Muscle of leg (tissue), 11 donors: ENCODE measurements around the gene ADCY2. TPM values are rescaled to one million over a fixed set of nuclear protein-coding genes. Genes with fewer than 3 reads are reported as not detected.

ENCODE experiments used
- DNase-seq: peaks from one replicate; pipeline ENCODE4 v3.0.0; 2013
- H3K27ac ChIP-seq: one replicate; pipeline ENCODE4 v1.5.1; 2013; ENCODE audit warnings: mild to moderate bottlenecking, low read length, control low read depth
- H3K27me3 ChIP-seq: one replicate; pipeline ENCODE4 v1.6.1; 2013; ENCODE audit warnings: low read length; ENCODE audit not compliant: control insufficient read depth, insufficient read depth
- H3K36me3 ChIP-seq: one replicate; pipeline ENCODE4 v1.6.1; 2013; ENCODE audit warnings: low read length; ENCODE audit not compliant: control insufficient read depth, insufficient read depth
- H3K4me1 ChIP-seq: one replicate; pipeline ENCODE4 v1.6.1; 2013; ENCODE audit warnings: low read length; ENCODE audit not compliant: control insufficient read depth, insufficient read depth
- H3K4me3 ChIP-seq: one replicate; pipeline ENCODE4 v1.5.1; 2013; ENCODE audit warnings: low read length, control low read depth
- H3K9me3 ChIP-seq: replicated peaks from 2 replicates; pipeline ENCODE4 v1.6.1; 2013; ENCODE audit warnings: low read depth, low read length; ENCODE audit not compliant: control insufficient read depth
- WGBS: methylation state at CpG from one replicate; pipeline ENCODE4 v1.1.5; 2013; ENCODE audit warnings: missing lambda C conversion rate; ENCODE audit not compliant: insufficient coverage; 5-methylcytosine and 5-hydroxymethylcytosine counted together
- polyA plus RNA-seq, 8 donors: library from polyadenylated mRNA; unstranded; fragments of 120-200 nt; gene quantifications; one replicate each; pipeline versions ENCODE4 v1.2.1 to v1.2.3, GENCODE V29; 2013; ENCODE audit warnings: inconsistent platforms in 1 of 8, low replicate concordance in 1 of 8; ENCODE audit not compliant: insufficient read length in 8 of 8, insufficient read depth in 1 of 8
- total RNA-seq: library from RNA; stranded (reverse); fragments of 120-200 nt; gene quantifications from one replicate; pipeline ENCODE4 v1.2.4, GENCODE V29; 2013

ADCY2 gene
- total and polyA plus RNA-seq, 9 donors, result 17.5 to 45.9 (median 30.0) TPM

DNA sequence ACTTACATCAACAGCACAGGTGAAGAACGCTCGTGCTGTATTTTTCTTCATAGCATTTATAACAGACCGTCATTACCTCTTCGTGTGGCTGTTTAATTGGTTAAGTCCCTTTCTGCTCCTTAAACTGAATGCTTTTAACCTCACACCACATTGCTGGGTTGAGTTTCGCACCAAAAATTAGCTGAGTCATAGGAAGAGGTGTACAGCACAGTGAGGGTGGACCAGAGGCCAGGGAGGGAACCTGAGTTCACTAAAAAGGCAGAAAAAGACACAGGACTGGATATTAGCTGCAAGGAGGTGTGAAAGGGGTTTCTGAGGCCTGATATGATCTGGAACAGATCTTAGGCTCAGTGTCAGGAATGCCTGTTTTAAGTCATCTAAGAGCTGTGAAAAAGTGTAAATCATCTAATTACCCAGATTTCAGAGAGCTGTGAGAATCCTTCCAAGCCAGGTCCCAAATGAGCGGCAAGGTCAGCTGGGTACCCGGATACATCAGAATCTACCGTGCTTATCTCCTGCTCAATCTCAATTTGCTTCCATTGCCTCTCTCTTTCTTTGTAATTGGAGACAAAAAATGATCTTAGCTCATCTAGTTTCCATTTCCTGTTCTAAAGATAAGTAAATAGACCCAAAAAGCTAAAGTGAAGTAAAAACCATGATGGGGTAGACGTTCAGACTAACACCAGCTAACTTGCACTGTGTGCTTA is 462.1 kb downstream of the ADCY2 start:
- 20% methylated on average over 1 of the region's 9 CpGs for WGBS
- Histone ChIP-seq H3K4me1 (no peaks in the 10 kb centered on the region), H3K4me3 (no peak overlapping the region), H3K27me3 (no peaks in the 10 kb centered on the region), H3K9me3 (no peaks in the 10 kb centered on the region), H3K36me3 (peaks cover 21% of the 10 kb centered on the region), H3K27ac (no peak overlapping the region)
- no peak for DNase-seq

DNA sequence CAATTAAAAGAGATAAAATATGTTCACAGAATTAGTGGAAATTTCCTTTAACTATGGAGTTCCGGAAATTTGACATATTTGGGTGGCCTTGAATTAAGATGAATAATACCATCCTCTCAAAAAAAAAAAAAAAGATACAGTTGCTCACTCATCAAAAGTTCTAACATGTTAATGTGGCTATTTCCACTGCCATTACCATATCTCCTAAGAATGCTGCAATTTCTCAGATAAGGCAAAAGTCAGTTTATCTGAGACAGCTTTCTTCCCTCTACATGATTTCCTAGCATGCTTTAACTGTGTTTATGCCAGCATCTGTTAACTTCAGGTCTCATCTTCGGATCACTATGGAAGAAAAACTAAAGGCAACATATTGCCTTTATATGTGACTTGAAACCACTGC is 470.3 kb downstream of the ADCY2 start:
- Histone ChIP-seq H3K27me3 (no peaks in the 10 kb centered on the region), H3K27ac (no peak overlapping the region), H3K36me3 (peaks cover 14% of the 10 kb centered on the region), H3K9me3 (no peaks in the 10 kb centered on the region), H3K4me1 (peaks cover 2% of the 10 kb centered on the region), H3K4me3 (no peak overlapping the region)
- no peak for DNase-seq
- 100% methylated on average over 1 of the region's 2 CpGs for WGBS

DNA sequence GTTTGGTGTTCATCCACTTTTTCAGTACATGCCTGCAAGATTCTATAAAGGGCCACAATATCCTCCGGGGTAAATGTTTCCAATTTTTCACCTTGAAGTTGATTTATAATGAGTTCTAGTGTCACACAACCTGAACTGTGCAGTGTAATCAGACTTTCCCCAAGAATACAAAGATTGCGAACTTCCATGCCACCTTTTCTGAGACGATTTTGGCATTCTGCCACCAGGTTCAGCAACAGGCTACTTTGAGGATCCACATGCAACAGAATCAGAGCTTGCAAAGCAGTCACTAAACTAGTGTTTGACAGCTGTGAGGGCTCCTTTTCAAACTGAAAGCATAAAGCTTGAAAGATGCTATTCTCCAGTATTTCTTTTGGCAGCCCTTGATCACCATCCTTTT is 471.3 kb downstream of the ADCY2 start:
- Histone ChIP-seq H3K27me3 (no peaks in the 10 kb centered on the region), H3K27ac (no peak overlapping the region), H3K9me3 (no peaks in the 10 kb centered on the region), H3K4me3 (no peak overlapping the region), H3K4me1 (peaks cover 2% of the 10 kb centered on the region), H3K36me3 (peaks cover 12% of the 10 kb centered on the region)
- WGBS, result 51% methylated on average over 2 of the region's 3 CpGs
- DNase-seq, result no peak

DNA sequence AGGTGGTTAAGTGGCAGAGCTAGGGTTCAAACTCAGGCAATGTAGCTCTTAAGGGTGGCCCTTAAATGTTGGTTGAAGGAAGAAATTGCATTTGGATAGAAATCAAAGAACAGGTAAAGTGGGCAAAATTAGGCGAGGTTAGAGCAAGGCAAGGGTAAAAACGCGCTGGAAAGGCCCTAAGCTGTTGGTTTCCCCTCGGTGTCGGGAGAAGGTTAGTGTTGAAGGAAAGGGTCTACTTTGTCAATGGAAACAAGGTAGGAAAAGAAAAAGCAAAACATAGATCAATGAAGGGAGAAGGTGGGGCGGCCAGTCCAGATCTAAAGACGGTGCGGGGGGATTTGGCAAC is 472.5 kb downstream of the ADCY2 start:
- H3K27ac ChIP-seq, result no peak overlapping the region
- no peak for DNase-seq
- H3K36me3 ChIP-seq, result peaks cover 17% of the 10 kb centered on the region
- H3K4me1 ChIP-seq, result peaks cover 2% of the 10 kb centered on the region
- H3K9me3 ChIP-seq, result no peaks in the 10 kb centered on the region
- peak overlapping the region; percentile 80 for H3K4me3 ChIP-seq
- H3K27me3 ChIP-seq, result no peaks in the 10 kb centered on the region
- under 1% methylated on average over 8 of the region's 8 CpGs for WGBS

DNA sequence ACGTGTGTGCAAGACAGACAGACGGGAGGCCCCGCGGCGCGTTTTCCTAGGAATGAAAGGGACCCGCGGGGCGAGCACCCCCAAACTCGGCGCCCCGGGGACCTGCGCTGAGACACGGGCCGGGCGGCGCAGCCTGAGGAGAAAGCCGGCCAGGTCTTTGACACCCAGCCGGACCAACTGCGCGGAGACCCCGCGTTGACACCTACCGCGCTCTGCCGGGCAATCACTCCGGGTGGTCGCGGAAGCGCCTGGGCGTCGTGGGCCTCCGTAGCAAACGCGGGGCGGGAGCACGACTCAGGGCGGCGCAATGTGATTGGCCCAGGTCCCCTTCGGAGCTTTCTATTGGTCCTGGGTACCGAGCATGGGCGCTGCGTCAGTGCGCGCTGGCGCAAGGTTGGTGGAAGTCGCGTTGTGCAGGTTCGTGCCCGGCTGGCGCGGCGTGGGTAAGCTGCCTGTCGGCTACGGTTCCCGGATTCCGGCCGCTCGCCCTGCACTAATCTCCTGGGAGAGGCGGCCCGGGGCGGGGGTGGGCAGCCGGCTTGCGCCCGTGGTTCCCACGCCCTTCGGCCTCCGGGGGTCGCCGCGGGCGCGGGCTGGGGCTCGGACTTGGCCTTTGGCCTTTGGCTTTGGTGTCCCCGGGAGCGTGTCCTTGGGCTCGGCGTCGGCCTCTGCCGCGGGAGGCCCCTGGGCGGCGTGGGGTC is 473.0 kb downstream of the ADCY2 start, which contains the start of the genes FASTKD3 and MTRR:
Gene FASTKD3 (minus strand): TSS at position 259 of the 701 bp plus-strand sequence. CDS start 948 bp downstream, outside the sequence.
Gene MTRR (plus strand): TSS at position 376 of the 701 bp plus-strand sequence. CDS start 1,647 bp downstream, outside the sequence.
- peak within 1 kb of the TSS; percentile 47 for H3K27ac ChIP-seq
- peaks cover 19% of the 10 kb centered on the region for H3K36me3 ChIP-seq
- H3K9me3 ChIP-seq, result no peaks in the 10 kb centered on the region
- peak; percentile 97 for DNase-seq
- H3K27me3 ChIP-seq, result no peaks in the 10 kb centered on the region
- peak within 1 kb of the TSS; percentile 80 for H3K4me3 ChIP-seq
- WGBS, result under 1% methylated on average over 83 of the region's 83 CpGs
- peaks cover 2% of the 10 kb centered on the region for H3K4me1 ChIP-seq

DNA sequence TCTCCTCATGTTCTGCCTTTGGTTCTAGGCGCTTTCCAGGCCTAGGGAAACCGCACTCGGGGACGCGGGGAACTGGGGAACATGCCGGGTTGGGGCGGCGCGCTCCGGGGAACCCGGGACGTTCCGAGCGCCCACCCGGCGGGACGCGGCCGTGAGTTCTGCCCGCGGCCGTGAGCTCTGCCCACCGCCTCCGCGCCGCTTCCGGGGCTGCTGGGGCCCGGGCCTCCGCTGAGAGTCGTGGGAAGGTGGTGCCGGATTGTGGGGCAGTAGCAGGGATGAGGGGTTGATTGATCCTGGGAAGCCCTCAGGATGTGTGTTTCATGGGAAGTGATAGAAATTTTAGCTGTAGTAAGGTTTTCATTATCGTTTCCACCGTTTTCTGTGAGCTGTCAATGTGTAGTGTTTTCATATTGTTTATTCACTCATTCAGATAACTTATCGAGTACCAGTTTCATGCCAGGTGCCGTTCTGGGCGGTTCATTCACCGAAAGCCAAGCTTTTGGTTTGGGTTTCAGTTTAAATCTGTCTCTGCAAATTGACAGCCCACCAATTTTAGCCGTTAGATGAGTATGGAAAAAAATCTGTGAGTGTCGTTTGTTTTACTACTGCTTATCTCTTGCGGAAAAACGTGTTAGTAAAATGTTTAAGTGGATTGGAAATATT is 473.7 kb downstream of the ADCY2 start:
- Histone ChIP-seq H3K4me3 (peak overlapping the region; percentile 80), H3K36me3 (peaks cover 20% of the 10 kb centered on the region), H3K27ac (peak overlapping the region; percentile 47), H3K9me3 (no peaks in the 10 kb centered on the region), H3K4me1 (peaks cover 2% of the 10 kb centered on the region), H3K27me3 (no peaks in the 10 kb centered on the region)
- WGBS, result under 1% methylated on average over 32 of the region's 41 CpGs
- DNase-seq, result no peak

DNA sequence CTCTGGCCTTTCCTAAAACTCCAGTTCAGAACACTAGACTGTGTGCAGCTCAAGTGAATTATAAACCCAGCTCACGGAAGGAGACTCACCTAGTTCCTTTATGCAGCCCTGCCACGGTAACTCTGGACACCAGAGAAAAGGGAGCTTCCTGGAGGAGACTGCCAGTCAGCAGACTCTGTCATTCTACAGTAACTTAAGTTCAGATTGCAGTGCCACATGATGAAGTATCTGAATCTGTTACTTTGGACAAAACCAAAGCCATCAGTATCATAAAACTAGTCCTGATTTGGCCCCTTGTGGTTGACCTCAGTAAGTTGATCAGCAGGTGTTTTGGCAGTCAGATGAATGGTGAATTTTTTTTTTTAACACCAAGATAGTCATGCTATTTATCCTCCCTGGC is 475.7 kb downstream of the ADCY2 start:
- DNase-seq, result no peak
- peaks cover 2% of the 10 kb centered on the region for H3K4me1 ChIP-seq
- 93% methylated on average over 2 of the region's 2 CpGs for WGBS
- no peak overlapping the region for H3K27ac ChIP-seq
- no peaks in the 10 kb centered on the region for H3K9me3 ChIP-seq
- peaks cover 26% of the 10 kb centered on the region for H3K36me3 ChIP-seq
- H3K27me3 ChIP-seq, result no peaks in the 10 kb centered on the region
- no peak overlapping the region for H3K4me3 ChIP-seq

DNA sequence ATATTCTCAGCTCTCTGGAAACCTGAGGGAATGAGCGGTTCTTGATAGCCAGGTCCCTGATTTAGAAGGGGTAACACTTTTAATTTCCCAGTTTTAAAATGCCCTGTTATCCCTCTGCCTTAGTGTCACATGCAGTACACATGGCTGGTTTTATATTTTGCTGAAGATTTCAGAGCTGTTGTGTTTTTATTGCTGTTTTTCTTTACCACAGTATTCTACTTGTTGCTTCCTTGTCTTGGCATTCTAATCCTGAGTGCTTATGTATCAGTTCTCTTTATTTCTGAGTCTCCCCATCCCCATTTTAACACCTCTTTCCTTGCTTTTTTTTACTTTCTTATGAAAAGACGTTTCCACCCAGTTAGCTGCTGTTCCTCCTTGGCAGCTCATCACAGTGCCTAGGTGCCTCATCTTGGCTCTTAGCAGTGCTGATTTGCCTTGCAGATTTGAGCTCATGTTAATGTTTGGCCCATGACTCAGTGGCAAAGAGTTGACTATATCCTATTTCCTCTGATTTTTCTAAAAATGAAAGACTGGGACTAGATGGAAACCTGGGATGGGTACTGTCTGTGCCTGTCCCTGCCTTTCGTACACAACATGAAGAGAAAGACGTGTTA is 476.7 kb downstream of the ADCY2 start:
- peaks cover 27% of the 10 kb centered on the region for H3K36me3 ChIP-seq
- no peak for DNase-seq
- H3K4me3 ChIP-seq, result no peak overlapping the region
- WGBS, result 72% methylated on average over 3 of the region's 4 CpGs
- no peaks in the 10 kb centered on the region for H3K27me3 ChIP-seq
- peaks cover 2% of the 10 kb centered on the region for H3K4me1 ChIP-seq
- H3K9me3 ChIP-seq, result no peaks in the 10 kb centered on the region
- H3K27ac ChIP-seq, result no peak overlapping the region

DNA sequence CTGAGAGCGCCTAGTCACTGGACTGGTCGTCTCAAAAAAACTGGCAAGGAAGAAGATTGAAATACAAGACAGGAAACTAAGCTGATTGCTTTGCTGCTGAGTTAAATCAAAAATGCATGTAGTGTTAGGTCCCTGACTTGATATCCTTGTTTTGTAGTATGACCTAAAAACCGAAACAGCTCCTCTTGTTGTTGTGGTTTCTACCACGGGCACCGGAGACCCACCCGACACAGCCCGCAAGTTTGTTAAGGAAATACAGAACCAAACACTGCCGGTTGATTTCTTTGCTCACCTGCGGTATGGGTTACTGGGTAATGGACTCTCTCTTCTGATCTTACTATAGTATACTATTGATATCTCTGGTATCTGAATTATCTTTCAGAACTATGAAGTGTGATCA is 477.3 kb downstream of the ADCY2 start:
- H3K27me3 ChIP-seq, result no peaks in the 10 kb centered on the region
- no peak overlapping the region for H3K27ac ChIP-seq
- H3K36me3 ChIP-seq, result peaks cover 32% of the 10 kb centered on the region
- no peak for DNase-seq
- 70% methylated on average over 3 of the region's 9 CpGs for WGBS
- H3K4me1 ChIP-seq, result peaks cover 2% of the 10 kb centered on the region
- no peak overlapping the region for H3K4me3 ChIP-seq
- H3K9me3 ChIP-seq, result no peaks in the 10 kb centered on the region

DNA sequence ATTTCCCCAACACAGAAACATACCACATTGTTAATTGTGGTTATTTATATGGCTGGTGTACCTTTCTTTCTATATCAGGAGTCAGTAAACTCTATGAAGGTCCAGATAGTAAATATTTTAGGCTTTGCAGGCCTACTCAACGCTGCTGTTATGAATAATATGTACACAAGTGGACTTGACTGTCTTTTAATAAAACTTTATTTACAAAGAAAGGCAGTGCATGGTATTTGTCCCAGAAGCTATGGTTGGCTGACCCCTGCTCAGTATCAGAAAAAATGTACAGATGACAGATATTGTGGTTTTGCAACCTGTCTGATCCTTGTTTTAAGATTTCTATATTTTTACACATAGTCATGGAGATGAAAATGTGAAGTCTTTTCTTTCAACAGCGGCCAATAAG is 478.7 kb downstream of the ADCY2 start:
- no CpG with 5 or more reads among the region's 2 CpGs for WGBS
- no peaks in the 10 kb centered on the region for H3K9me3 ChIP-seq
- H3K4me1 ChIP-seq, result peaks cover 2% of the 10 kb centered on the region
- H3K36me3 ChIP-seq, result peaks cover 40% of the 10 kb centered on the region
- H3K27ac ChIP-seq, result no peak overlapping the region
- no peaks in the 10 kb centered on the region for H3K27me3 ChIP-seq
- no peak for DNase-seq
- no peak overlapping the region for H3K4me3 ChIP-seq
